GM19193 (cell line): Measurements from ENCODE around the gene SFTPA2.
"Not testable (repeated sequence)": the region's sequence is repeated elsewhere in the genome, so short reads cannot be mapped to it uniquely, and the experiment has no call there.

Experiments used
- POLR2A ChIP-seq: IDR thresholded peaks from 4 replicates; pipeline ENCODE4 v1.6.1; 2011; ENCODE audit not compliant: insufficient read depth, insufficient read length; ENCODE audit errors: extremely low read depth

SFTPA2 gene

DNA sequence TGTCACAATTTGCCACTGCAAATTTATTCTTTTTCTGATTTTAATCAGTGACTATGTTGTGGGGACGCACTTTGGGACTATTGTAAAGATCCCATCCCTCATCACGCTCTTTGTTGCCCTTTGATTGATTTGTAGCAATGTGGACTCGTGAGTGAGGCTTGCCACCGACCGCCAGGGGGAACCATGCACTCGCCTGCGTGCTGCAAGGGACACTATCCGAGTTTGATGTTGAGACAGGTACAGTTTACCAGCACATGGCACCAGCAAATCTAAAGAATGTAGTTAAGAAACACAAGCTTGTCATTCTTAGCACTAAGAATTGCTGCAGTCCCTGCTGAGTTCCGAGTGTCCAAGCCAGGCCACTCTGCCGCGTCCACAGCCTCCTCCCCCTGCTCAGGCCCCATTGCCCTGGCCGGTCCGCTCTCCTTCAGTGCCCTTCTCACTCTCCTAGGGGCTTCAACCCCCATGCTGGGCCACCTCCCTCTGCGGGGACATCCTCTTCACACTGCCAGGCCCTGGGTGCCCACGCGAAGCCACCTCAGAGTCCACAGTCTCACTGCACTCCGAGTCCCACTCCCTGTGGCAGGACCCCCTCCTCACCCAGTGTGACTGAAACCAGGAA is 2.0 kb upstream of the SFTPA2 start:
- TF ChIP-seq POLR2A: no peak

DNA sequence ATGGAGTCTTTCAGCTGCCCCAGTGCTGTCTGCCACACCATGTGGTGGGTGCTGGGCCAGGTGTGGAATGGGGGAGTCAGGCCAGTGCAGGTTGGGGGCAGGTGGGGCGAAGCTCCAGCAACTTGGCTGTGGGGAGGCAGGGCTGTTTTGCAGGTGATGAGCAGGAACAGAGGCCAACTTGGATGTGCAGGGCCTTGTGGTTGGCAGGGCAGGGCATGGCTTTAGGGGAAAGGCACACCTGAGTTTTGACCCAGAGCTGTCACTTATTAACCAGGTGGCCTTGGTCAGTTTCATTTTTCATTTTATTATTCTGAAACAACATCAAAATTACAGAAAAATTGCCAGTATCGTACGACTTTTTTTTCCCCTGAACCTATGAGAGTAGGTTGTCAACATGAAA is 1.1 kb upstream of the SFTPA2 start:
- TF ChIP-seq POLR2A: no peak

DNA sequence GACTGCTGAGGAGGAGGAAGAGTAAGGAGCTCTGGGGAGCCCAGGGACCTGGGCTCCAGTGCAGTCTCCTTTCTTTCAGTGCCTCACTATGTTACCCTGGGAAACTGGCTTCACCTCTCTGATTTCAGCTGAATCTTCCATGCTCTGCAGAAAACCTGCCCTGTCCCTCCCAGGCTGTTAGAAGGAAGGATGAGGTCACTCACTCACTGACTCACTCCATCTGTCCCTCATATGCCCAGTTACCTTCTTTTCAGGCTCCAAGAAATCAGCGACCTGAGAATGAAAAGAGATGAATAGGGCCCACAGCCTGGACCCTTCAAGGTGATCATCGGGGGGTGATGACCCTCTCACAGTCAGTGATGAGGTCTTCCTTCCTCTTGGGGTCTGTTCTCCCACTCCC is 481 bp downstream of the SFTPA2 start:
- no peak for TF ChIP-seq POLR2A

DNA sequence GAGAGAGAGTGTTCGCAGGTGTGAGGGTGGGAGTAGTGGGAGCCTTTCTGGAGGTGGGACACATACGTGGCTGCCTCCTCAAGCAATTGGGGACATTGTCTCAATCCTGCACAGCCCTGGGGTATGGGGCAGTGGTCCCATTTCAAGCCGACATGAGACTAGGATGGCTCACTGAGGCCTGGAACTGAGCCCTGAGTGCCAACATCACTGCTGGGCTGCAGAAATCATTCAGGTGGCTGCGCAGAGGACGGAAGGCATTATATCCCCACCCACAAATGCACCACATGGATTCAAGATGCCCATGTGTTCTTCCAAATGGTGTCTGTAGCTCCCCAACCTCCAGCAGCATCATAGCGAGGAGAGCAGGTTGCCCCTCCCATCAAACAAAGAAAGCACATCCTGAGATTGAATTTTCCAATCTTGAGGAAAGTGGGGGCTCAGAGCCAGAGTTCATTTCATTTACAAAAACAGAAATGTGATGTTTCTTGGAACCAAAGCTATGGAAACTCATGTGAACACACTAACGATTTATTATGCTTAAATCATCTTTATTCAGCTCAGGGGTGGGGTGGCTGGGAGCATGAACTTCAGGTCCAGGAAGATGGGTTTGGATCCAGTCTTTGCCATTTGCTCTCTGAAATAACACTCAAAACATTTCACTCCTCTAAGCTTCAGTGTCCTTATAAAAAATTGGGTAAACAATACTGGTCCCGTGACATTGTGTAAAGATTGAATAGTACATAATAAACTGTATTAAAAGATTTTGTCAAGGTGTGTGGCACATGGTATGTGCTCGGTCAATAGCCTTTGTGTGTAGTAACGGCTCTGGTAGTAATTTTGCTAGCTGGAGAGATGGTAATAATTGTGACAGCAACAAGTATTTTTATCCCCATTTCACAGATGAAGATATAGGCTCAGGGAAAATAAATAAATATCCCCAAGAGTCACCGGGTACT is 4.6 kb downstream of the SFTPA2 start:
- TF ChIP-seq POLR2A: no peak

DNA sequence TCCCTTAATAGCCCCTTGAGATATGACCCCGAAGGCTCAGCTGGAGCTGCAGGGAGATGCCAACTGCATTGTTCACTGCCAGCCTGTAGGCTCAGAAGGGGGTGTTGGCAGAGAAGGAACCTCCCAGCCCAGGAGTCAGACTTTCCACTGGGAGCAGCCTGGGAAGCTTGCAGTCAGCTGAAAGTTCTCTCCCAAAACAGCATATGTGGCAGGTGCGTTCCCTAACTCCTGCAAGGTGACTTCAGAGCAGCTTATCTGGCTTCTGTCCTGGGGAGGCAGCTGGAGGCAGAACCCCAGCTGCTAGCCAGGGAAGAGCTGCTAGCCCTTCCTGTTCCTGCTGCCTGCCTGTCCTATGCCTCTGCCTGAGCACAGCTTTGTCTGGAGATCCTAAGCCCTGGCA is 8.1 kb downstream of the SFTPA2 start:
- TF ChIP-seq POLR2A: no peak

DNA sequence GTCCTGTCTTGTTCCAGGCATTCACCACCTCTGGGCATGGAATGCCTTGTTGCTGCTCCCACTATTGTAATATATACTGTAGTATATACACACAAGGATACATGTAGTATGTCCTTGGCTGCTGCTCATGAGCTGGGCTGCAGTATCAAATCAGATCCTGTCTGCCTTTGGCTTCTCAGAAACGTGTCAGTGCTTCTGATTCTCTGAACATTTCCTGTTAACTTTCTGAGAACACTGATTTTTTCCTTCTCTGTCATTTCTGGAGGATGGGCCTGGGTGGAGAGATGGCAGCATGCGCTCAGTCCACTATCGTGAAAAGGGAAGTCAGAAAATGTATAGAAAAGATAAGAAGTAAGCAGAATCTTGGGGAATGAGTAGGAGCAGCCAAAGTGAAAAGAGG is 12.2 kb downstream of the SFTPA2 start:
- no peak for TF ChIP-seq POLR2A

DNA sequence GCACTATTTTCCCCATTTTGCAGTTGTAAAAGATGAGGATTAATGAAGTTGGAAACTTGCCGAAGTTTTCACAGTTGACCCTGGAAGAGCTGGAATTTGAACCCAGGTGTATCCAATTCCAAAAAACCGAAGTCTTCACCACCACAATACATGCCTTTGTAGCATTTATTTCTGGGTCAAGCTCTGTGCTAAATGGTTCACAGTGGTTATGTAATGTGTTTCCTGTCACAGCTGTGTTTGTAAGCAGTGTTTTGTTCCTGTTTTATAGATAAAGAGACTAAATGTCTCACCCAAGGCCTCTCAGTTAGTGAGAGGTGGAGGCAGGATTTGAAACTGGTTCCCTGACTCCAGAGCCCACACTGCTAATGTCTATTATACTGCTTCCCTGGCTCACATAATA is 17.6 kb downstream of the SFTPA2 start:
- TF ChIP-seq POLR2A: no peak

DNA sequence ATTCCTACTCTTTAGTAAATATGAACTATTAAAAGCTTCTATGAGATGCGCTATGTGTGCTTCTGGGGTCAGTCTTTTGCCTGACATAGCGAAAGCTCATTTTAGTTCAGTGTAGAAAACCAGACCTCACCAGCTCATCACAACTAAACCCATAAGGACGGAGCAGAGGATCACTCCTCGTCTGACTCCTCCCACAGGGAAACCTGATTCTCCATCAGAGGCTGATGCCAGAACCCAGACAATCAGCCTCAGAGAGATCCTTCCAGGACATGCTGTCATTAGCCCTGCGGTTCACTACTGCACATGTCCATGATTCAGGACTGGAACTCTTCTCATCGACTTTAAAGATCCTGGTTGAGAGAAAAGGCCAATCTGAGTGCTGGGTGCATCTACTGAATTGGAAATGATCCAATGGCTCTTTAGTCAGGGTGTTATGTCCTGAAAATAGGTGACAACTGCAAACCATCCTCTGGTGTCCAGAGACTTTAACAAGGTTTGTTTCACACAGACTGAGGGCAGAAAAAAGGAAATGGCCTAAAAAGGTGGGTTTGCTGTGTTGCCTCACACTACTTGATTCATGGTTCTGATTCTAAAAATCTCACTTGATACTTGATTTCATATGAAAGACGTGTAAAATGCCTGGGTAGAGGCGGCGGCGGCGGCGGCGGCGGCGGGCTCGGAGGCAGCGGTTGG is 48.2 kb downstream of the SFTPA2 start, which contains the start of gene EIF5AL1:
TSS of gene EIF5AL1 (plus strand) at position 643 of the 693 bp plus-strand sequence. CDS start 117 bp downstream, outside the sequence.
- not testable (repeated sequence) for TF ChIP-seq POLR2A

DNA sequence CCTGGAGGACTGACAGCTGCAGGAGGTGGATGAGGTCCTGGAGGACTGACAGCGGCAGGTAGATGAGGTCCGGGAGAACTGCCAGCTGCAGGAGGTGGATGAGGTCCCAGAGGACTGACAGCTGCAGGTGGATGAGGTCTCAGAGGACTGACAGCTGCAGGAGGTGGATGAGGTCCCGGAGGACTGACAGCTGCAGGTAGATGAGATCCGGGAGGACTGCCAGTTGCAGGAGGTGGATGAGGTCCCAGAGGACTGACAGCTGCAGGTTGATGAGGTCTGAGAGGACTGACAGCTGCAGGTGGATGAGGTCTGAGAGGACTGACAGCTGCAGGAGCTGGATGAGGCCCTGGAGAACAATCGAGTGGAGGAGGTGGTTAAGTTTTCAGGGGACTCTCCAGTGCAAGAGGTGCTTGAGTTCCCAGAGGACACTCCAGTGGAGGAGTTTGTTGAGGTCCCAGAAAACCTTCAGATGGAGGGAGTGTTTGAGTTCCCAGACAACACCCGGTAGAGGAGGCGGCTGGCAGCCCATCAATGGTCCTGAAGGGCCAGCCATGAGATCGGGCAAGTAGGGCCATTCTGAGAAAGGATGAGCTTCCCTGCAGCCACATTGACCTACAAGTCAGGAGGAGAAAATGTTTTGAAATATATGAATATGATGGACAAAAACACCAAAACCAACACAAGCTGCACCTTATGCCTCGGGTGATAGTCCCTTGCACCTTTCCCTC is 52.6 kb downstream of the SFTPA2 start:
- TF ChIP-seq POLR2A: no peak
